Measurements from ENCODE around the gene SLC26A5.

The SLC26A5 gene

DNA sequence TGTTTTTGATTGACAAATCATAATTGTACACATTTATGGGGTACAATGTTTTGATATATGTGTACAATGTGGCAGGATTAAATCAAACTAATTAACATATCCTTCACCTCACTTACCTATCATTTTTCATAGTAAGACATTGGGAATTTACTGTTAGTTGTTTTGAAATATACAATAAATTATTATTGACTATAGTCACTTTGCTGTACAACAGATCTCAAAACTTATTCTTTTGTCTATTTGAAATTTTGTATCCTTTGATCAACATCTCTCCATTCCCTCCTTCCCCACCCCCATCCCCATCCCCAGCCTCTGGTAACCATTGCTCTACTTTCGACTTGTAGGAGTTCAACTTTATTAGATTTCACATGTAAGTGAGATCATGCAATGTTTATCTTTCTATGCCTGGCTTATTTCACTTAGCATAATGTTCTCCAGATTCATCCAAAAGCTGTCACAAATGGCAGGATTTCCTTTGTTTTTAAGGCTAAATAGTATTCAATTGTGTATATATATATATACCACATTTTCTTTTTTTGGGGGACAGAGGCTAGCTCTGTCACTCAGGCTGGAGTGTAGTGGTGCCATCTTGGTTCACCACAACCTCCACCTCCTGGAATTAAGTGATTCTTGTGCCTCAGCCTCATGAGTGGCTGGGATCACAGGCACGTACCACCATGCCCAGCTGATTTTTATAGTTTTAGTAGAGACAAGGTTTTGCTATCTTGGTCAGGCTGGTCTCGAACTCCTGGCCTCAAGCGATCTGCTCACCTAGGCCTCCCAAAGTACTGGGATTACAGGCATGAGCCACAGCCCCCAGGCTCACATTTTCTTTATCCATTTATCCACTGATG, 23.3 kb upstream of the SLC26A5 start:
- no peaks in the 10 kb centered on the region for H3K36me3 ChIP-seq (ENCODE audit: insufficient read depth)
- H4K20me1 ChIP-seq (ENCODE audit: insufficient read depth), result no peaks in the 10 kb centered on the region
- no peaks in the 10 kb centered on the region for H3K4me1 ChIP-seq (ENCODE audit: low read depth, poor library complexity, severe bottlenecking)
- H2AFZ ChIP-seq (ENCODE audit: low read depth), result no peak overlapping the region
- no peak overlapping the region for H3K9ac ChIP-seq
- H3K4me2 ChIP-seq, result no peak overlapping the region
- no peaks in the 10 kb centered on the region for H3K79me2 ChIP-seq (ENCODE audit: insufficient read depth, low read depth)
- no peaks in the 10 kb centered on the region for H3K27me3 ChIP-seq (ENCODE audit: insufficient read depth, low read depth)
- no peak overlapping the region for H3K4me3 ChIP-seq (IDR thresholded peaks at IDR 0.05; ENCODE audit: insufficient read depth, low read depth, low read length)
- H3K27ac ChIP-seq, result no peak overlapping the region
- TF ChIP-seq, protein P1, sequence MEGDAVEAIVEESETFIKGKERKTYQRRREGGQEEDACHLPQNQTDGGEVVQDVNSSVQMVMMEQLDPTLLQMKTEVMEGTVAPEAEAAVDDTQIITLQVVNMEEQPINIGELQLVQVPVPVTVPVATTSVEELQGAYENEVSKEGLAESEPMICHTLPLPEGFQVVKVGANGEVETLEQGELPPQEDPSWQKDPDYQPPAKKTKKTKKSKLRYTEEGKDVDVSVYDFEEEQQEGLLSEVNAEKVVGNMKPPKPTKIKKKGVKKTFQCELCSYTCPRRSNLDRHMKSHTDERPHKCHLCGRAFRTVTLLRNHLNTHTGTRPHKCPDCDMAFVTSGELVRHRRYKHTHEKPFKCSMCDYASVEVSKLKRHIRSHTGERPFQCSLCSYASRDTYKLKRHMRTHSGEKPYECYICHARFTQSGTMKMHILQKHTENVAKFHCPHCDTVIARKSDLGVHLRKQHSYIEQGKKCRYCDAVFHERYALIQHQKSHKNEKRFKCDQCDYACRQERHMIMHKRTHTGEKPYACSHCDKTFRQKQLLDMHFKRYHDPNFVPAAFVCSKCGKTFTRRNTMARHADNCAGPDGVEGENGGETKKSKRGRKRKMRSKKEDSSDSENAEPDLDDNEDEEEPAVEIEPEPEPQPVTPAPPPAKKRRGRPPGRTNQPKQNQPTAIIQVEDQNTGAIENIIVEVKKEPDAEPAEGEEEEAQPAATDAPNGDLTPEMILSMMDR (conservative IDR thresholded peaks at IDR 0.05; ENCODE audit: low read depth, low read length), result no peak

DNA sequence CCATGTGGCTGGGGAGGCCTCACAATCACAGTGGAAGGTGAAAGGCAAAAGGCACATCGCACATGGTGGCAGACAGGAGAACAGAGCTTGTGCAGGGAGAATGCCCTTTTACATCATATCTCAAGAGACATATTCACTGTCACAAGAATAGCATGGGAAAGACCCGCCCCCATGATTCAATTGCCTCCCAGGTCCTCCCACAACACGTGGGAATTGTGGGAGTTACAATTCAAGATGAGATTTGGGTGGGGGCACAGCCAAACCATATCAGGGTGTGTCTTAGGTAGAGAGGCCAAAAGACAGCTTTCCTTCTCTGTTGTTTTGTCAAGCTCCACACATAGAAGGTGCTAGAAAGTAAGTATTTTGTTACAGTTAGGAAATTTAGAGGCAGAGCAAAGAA, 20.8 kb upstream of the SLC26A5 start:
- no peak overlapping the region for H2AFZ ChIP-seq (ENCODE audit: low read depth)
- TF ChIP-seq, protein P1 (conservative IDR thresholded peaks at IDR 0.05; ENCODE audit: low read depth, low read length), result no peak

DNA sequence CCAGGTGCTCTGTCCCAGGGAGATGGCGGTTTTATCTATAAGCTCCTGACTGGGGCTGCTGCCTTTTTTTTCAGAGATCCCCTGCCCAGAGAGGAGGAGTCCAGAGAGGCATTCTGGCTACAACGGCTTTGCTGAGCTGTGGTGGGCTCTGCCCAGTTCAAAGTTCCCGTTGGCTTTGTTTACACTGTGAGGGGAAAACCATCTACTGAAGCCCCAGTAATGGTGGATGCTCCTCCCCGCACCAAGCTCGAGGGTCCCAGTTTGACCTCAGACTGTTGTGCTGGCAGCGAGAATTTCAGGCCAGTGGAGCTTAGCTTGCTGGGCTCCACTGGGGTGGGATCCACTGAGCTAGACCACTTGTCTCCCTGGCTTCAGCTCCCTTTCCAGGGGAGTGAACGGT, 16.4 kb upstream of the SLC26A5 start:
- Histone ChIP-seq H3K36me3 (ENCODE audit: insufficient read depth) (no peaks in the 10 kb centered on the region), H3K79me2 (ENCODE audit: insufficient read depth, low read depth) (no peaks in the 10 kb centered on the region), H3K4me2 (no peak overlapping the region), H3K27me3 (ENCODE audit: insufficient read depth, low read depth) (no peaks in the 10 kb centered on the region), H4K20me1 (ENCODE audit: insufficient read depth) (no peaks in the 10 kb centered on the region), H3K9ac (no peak overlapping the region), H3K4me1 (ENCODE audit: low read depth, poor library complexity, severe bottlenecking) (no peaks in the 10 kb centered on the region), H2AFZ (ENCODE audit: low read depth) (no peak overlapping the region), H3K4me3 (IDR thresholded peaks at IDR 0.05; ENCODE audit: insufficient read depth, low read depth, low read length) (no peak overlapping the region), H3K27ac (no peak overlapping the region)
- TF ChIP-seq, protein P1 (conservative IDR thresholded peaks at IDR 0.05; ENCODE audit: low read depth, low read length), result no peak

More for the DNA sequence above, 20.8 kb upstream of the SLC26A5 start:
- Histone ChIP-seq H3K79me2 (ENCODE audit: insufficient read depth, low read depth) (no peaks in the 10 kb centered on the region), H3K27ac (no peak overlapping the region), H3K36me3 (ENCODE audit: insufficient read depth) (no peaks in the 10 kb centered on the region), H3K4me3 (IDR thresholded peaks at IDR 0.05; ENCODE audit: insufficient read depth, low read depth, low read length) (no peak overlapping the region), H3K9ac (no peak overlapping the region), H4K20me1 (ENCODE audit: insufficient read depth) (no peaks in the 10 kb centered on the region), H3K4me2 (no peak overlapping the region), H3K4me1 (ENCODE audit: low read depth, poor library complexity, severe bottlenecking) (no peaks in the 10 kb centered on the region), H3K27me3 (ENCODE audit: insufficient read depth, low read depth) (no peaks in the 10 kb centered on the region)

DNA sequence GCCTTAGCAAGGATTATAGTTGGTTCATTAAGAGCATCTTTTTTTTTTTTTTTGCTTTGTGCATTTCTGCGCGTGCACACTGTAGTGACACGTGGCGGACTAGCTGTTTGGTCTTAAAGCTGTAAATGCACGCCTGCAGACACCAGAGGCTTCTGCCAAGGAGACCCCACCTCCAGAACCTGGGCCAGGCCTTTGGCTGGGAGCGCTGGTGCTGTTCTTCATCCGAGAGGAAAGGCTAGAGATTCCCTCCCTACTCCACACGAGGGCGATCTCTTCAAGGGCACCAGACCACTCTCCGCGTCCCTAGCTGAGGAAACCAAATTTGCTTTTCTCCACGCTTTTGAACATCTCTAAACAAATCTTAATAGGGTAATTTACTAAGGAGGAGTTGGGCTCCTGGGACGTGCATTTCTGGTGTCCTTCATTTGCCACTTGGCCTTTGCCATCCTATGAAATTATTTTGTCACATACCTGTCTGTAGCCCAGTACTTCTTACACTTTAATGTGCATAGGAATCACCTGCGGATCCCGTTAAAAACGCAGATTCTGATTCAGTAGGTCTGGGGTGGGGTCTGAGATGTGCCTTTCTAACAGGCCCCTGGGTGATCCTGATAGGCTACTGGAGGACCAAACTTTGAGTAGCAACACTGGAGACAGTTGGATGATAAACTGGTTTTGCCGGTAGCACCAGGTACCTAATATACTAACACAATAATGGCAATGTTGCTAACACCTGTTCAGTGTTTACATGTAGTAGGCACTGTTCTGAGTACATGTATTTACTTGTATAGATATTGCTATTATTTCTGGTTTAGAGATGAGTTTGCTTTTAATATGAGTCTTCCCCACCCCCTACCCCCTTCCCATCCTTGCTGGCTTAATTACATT, 1.3 kb upstream of the SLC26A5 start:
- no peak overlapping the region for H2AFZ ChIP-seq (ENCODE audit: low read depth)
- H4K20me1 ChIP-seq (ENCODE audit: insufficient read depth), result no peaks in the 10 kb centered on the region
- TF ChIP-seq, protein P1 (conservative IDR thresholded peaks at IDR 0.05; ENCODE audit: low read depth, low read length), result peak; percentile 64
- H3K4me2 ChIP-seq, result no peak overlapping the region
- no peak overlapping the region for H3K27ac ChIP-seq
- no peaks in the 10 kb centered on the region for H3K4me1 ChIP-seq (ENCODE audit: low read depth, poor library complexity, severe bottlenecking)
- no peaks in the 10 kb centered on the region; the same call in 1 of the 2 replicates for H3K27me3 ChIP-seq (ENCODE audit: insufficient read depth, low read depth)
- H3K36me3 ChIP-seq (ENCODE audit: insufficient read depth), result no peaks in the 10 kb centered on the region
- H3K4me3 ChIP-seq (IDR thresholded peaks at IDR 0.05; ENCODE audit: insufficient read depth, low read depth, low read length), result no peak overlapping the region
- H3K9ac ChIP-seq, result no peak overlapping the region
- H3K79me2 ChIP-seq (ENCODE audit: insufficient read depth, low read depth), result no peaks in the 10 kb centered on the region
